ENCODE results near the gene CCNI2.
"Not testable (repeated sequence)": the region's sequence is repeated elsewhere in the genome, so short reads cannot be mapped to it uniquely, and the experiment has no call there.

Gene CCNI2

GRCh38 chr5:132791026-132791425 is 43.8 kb downstream of the CCNI2 start:
- H3K27ac Mint-ChIP-seq, result no peak overlapping the region
- no peak overlapping the region for H3K4me3 Mint-ChIP-seq
- peaks cover 22% of the 10 kb centered on the region for H3K27me3 Mint-ChIP-seq
- no peaks in the 10 kb centered on the region for H3K9me3 Mint-ChIP-seq
- DNase-seq (ENCODE audit: low spot score in 2 of 2), result no peak
- ATAC-seq (ENCODE audit: low read depth), result no peak
- peaks cover 2% of the 10 kb centered on the region for H3K36me3 Mint-ChIP-seq
- no peaks in the 10 kb centered on the region for H3K4me1 Mint-ChIP-seq

GRCh38 chr5:132797651-132798050 is 50.4 kb downstream of the CCNI2 start:
- Mint-ChIP-seq H3K36me3 (no peaks in the 10 kb centered on the region), H3K4me3 (no peak overlapping the region), H3K27me3 (peaks cover 20% of the 10 kb centered on the region), H3K27ac (no peak overlapping the region), H3K4me1 (no peaks in the 10 kb centered on the region), H3K9me3 (no peaks in the 10 kb centered on the region)
- ATAC-seq (ENCODE audit: low read depth) (no peak), DNase-seq (ENCODE audit: low spot score in 2 of 2) (no peak)

GRCh38 chr5:132799392-132799791 is 52.2 kb downstream of the CCNI2 start:
- no peak for DNase-seq (ENCODE audit: low spot score in 2 of 2)
- ATAC-seq (ENCODE audit: low read depth), result no peak

GRCh38 chr5:132800545-132800944 is 53.3 kb downstream of the CCNI2 start:
- ATAC-seq (ENCODE audit: low read depth) (no peak), DNase-seq (ENCODE audit: low spot score in 2 of 2) (no peak)
- Mint-ChIP-seq H3K36me3 (no peaks in the 10 kb centered on the region), H3K27me3 (peaks cover 23% of the 10 kb centered on the region), H3K4me1 (peaks cover 7% of the 10 kb centered on the region), H3K27ac (no peak overlapping the region), H3K9me3 (no peaks in the 10 kb centered on the region), H3K4me3 (no peak overlapping the region)

More at GRCh38 chr5:132799392-132799791, 52.2 kb downstream of the CCNI2 start:
- H3K4me3 Mint-ChIP-seq, result no peak overlapping the region
- H3K9me3 Mint-ChIP-seq, result no peaks in the 10 kb centered on the region
- peaks cover 23% of the 10 kb centered on the region for H3K27me3 Mint-ChIP-seq
- H3K36me3 Mint-ChIP-seq, result no peaks in the 10 kb centered on the region
- H3K27ac Mint-ChIP-seq, result no peak overlapping the region
- H3K4me1 Mint-ChIP-seq, result peaks cover 6% of the 10 kb centered on the region

GRCh38 chr5:132802044-132802684 is 54.9 kb downstream of the CCNI2 start:
- Mint-ChIP-seq H3K27me3 (peaks cover 18% of the 10 kb centered on the region), H3K27ac (no peak overlapping the region), H3K36me3 (no peaks in the 10 kb centered on the region), H3K9me3 (no peaks in the 10 kb centered on the region), H3K4me3 (no peak overlapping the region), H3K4me1 (peaks cover 7% of the 10 kb centered on the region)
- no peak for ATAC-seq (ENCODE audit: low read depth)
- DNase-seq (ENCODE audit: low spot score in 2 of 2), result no peak

- H3K4me3 Mint-ChIP-seq; H3K4me1 Mint-ChIP-seq; H3K27ac Mint-ChIP-seq; H3K9me3 Mint-ChIP-seq; DNase-seq (ENCODE audit: low spot score in 2 of 2); ATAC-seq (ENCODE audit: low read depth); H3K36me3 Mint-ChIP-seq: not testable (repeated sequence)
- peaks cover 16% of the 10 kb centered on the region for H3K27me3 Mint-ChIP-seq
These were observed 55.5 kb downstream of the CCNI2 start for GRCh38 chr5:132802685-132803066.
